ENCODE measurements around the gene AUTS2.

Gene AUTS2

DNA sequence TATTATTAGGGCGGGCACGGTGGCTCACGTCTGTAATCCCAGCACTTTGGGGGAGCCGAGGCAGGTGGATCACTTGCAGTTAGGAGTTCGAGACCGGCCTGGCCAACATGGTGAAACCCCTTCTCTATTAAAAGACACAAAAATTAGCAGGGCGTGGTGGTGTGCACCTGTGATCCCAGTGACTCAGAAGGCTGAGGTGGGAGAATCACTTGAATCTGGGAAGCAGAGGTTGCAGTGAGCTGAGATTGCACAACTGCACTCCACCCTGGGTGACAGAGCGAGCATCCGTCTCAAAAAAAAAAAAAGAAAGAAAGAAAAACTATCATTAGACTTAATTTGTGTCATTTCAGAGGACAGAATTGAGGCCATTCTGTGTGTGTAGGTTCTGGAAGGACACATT is 780.9 kb downstream of the AUTS2 start (continued):
- TF ChIP-seq ZXDB (tag by site-specific recombination; IDR thresholded peaks at IDR 0.05) (no peak), GLI2 (tag by site-specific recombination; IDR thresholded peaks at IDR 0.05; ENCODE audit: borderline replicate concordance, low read depth) (no peak)

- H3K4me3 ChIP-seq (ENCODE audit: low read depth, low read length), result no peak overlapping the region
- no peak overlapping the region for H3K27ac ChIP-seq (ENCODE audit: extremely low read depth, low read depth, low read length)
- H3K36me3 ChIP-seq (ENCODE audit: control insufficient read depth in 2 of 2, insufficient read depth in 1 of 2, low read length in 2 of 2), result no peaks in the 10 kb centered on the region
- H3K4me1 ChIP-seq (ENCODE audit: control insufficient read depth, insufficient read depth, low read length), result no peaks in the 10 kb centered on the region
- POLR2A ChIA-PET, result no interaction called here
- TF ChIP-seq ZFHX2 (tag by site-specific recombination; conservative IDR thresholded peaks at IDR 0.05) (no peak), ZNF548 (tag by site-specific recombination; IDR thresholded peaks at IDR 0.05) (no peak), ZNF2 (tag by site-specific recombination; IDR thresholded peaks at IDR 0.05) (no peak), ZNF707 (tag by site-specific recombination; IDR thresholded peaks at IDR 0.05) (no peak), ZBTB10 (tag by site-specific recombination; IDR thresholded peaks at IDR 0.05) (no peak), MZF1 (tag by site-specific recombination; IDR thresholded peaks at IDR 0.05; ENCODE audit: borderline replicate concordance) (no peak), ZNF501 (tag by site-specific recombination; IDR thresholded peaks at IDR 0.05) (no peak)
- TF ChIP-seq, protein P1, sequence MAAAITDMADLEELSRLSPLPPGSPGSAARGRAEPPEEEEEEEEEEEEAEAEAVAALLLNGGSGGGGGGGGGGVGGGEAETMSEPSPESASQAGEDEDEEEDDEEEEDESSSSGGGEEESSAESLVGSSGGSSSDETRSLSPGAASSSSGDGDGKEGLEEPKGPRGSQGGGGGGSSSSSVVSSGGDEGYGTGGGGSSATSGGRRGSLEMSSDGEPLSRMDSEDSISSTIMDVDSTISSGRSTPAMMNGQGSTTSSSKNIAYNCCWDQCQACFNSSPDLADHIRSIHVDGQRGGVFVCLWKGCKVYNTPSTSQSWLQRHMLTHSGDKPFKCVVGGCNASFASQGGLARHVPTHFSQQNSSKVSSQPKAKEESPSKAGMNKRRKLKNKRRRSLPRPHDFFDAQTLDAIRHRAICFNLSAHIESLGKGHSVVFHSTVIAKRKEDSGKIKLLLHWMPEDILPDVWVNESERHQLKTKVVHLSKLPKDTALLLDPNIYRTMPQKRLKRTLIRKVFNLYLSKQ (tag by site-specific recombination; IDR thresholded peaks at IDR 0.05; ENCODE audit: borderline replicate concordance), result no peak
- no peaks in the 10 kb centered on the region for H3K9me3 ChIP-seq (ENCODE audit: control insufficient read depth, insufficient read depth, low read depth, low read length)
- CTCF ChIA-PET, result no interaction called here
These were observed 782.2 kb downstream of the AUTS2 start for GRCh38 chr7:70380421-70381015.

GRCh38 chr7:70383066-70383782 is 784.9 kb downstream of the AUTS2 start:
- POLR2A ChIA-PET, result no interaction called here
- Histone ChIP-seq H3K36me3 (ENCODE audit: control insufficient read depth in 2 of 2, insufficient read depth in 1 of 2, low read length in 2 of 2) (no peaks in the 10 kb centered on the region), H3K4me1 (ENCODE audit: control insufficient read depth, insufficient read depth, low read length) (no peaks in the 10 kb centered on the region), H3K9me3 (ENCODE audit: control insufficient read depth, insufficient read depth, low read depth, low read length) (no peaks in the 10 kb centered on the region), H3K4me3 (ENCODE audit: low read depth, low read length) (no peak overlapping the region), H3K27ac (ENCODE audit: extremely low read depth, low read depth, low read length) (no peak overlapping the region)
- TF ChIP-seq FEZF1 (tag by site-specific recombination; IDR thresholded peaks at IDR 0.05) (peak; percentile 35; the same call in 1 of the 2 replicates), ZNF792 (tag by site-specific recombination; IDR thresholded peaks at IDR 0.05) (no peak)
- CTCF ChIA-PET, result interaction anchor here (0.5 to 0.6 kb wide), 4 partner anchors 215 to 1352 kb away, joined by 3 to 4 read pairs (median 3); no protein-coding TSS in a partner anchor

DNA sequence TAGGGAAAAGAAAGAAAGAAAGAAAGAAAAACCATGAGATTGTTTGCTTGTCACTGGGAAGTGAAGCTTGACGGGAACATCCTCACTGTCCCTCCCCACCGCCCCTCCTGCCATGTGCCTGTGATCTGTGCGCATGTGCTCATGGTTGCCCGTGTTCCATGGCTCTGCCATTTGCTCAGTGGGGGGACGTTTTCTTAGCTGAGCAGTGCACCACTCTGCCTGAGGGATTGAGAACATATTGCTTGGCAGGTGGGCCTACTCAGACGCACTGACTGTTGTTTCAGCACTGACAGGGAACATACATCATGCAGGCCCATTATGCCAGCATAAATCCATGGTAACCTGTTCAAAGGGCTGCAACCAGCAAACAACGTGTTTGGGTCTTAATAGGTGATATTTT is 785.7 kb downstream of the AUTS2 start:
- no peaks in the 10 kb centered on the region for H3K9me3 ChIP-seq (ENCODE audit: control insufficient read depth, insufficient read depth, low read depth, low read length)
- ChIA-PET POLR2A (no interaction called here), CTCF (no interaction called here)
- no peaks in the 10 kb centered on the region for H3K36me3 ChIP-seq (ENCODE audit: control insufficient read depth in 2 of 2, insufficient read depth in 1 of 2, low read length in 2 of 2)
- no peaks in the 10 kb centered on the region for H3K4me1 ChIP-seq (ENCODE audit: control insufficient read depth, insufficient read depth, low read length)
- H3K4me3 ChIP-seq (ENCODE audit: low read depth, low read length), result no peak overlapping the region
- no peak overlapping the region for H3K27ac ChIP-seq (ENCODE audit: extremely low read depth, low read depth, low read length)
- TF ChIP-seq KLF16 (tag by site-specific recombination; IDR thresholded peaks at IDR 0.05), result no peak
- peak; percentile 41; the same call in 1 of the 2 replicates for TF ChIP-seq ZIC2 (tag by site-specific recombination; IDR thresholded peaks at IDR 0.05)
